HCT116 (cell line): ENCODE measurements around the gene OGA. TPM values are rescaled to one million over a fixed set of nuclear protein-coding genes. Genes with fewer than 3 reads are reported as not detected.
A peak's percentile ranks its signal among the peaks of the same experiment; 100 is the strongest.

Source experiments
- ATAC-seq: fragments of 200-7000 bp; cut with Tn5 transposase; 2 replicates; pipeline ENCODE4 v1.9.1; 2020; ENCODE audit warnings: mild to moderate bottlenecking, moderate library complexity
- BruUV-seq: library from RNA; stranded (reverse); fragments of 400-500 nt; replicated peaks from 2 replicates; lab custom pipeline; 2021; lab: Mats Ljungman, UMichigan
- CTCF ChIA-PET: fragments of 300-600 bp; sonication (Branson Sonifier 250); formaldehyde crosslinking; loops from one replicate; lab custom pipeline; 2021; ENCODE audit warnings: antibody characterized with exemption; lab: Charles Lee
- POLR2A ChIA-PET: fragments of 300-600, 350-600 bp; sonication (Branson Sonifier 250); formaldehyde crosslinking; loops from one replicate; lab custom pipeline; 2021; ENCODE audit warnings: antibody characterized with exemption; lab: Charles Lee
- RAD21 ChIA-PET, 2 experiments: fragments of 300-600 bp; sonication (Branson Sonifier 250); formaldehyde crosslinking; loops; one replicate each; lab custom pipeline; 2023; ENCODE audit warnings: low total read pairs in 2 of 2; ENCODE audit not compliant: uncharacterized antibody in 2 of 2, unreplicated experiment in 2 of 2, low non-redundant PET in 1 of 2; lab: Charles Lee
- DNase-seq: peaks from one replicate; pipeline ENCODE4 v3.0.0-alpha.2; 2010; ENCODE audit warnings: low read depth, low spot score
- H2AFZ ChIP-seq: fragments of 200-600 bp; shearing (Covaris generic), sonication (generic); 2 replicates; pipeline ENCODE4 v1.6.1; 2017; ENCODE audit warnings: low read depth, mixed run types, mixed read lengths, antibody characterized with exemption, low read length; ENCODE audit not compliant: poor library complexity, severe bottlenecking
- H3K27ac ChIP-seq: 2 replicates; pipeline ENCODE4 v1.5.1; 2012; ENCODE audit warnings: low read depth, low read length
- H3K27me3 ChIP-seq: fragments of 200-600 bp; sonication (generic); 2 replicates; pipeline ENCODE4 v1.6.1; 2016; ENCODE audit warnings: mixed run types, low read length, mixed read lengths; ENCODE audit not compliant: insufficient read depth
- H3K36me3 ChIP-seq, 2 experiments: fragments of 200-500 bp in 1 of 2; fragments of 200-600 bp in 1 of 2; sonication (Bioruptor generic) in 1 of 2; sonication (generic) in 1 of 2; 2 replicates each; pipeline versions ENCODE4 v1.5.1 to v1.6.1; 2014 to 2016; ENCODE audit warnings: low read length in 2 of 2, inconsistent platforms in 1 of 2, mixed read lengths in 1 of 2, mixed run types in 1 of 2; ENCODE audit not compliant: insufficient read depth in 2 of 2, control insufficient read depth in 1 of 2
- H3K4me1 ChIP-seq, 2 experiments: fragments of 200-600 bp in 1 of 2; sonication (generic) in 1 of 2; 2 replicates each; pipeline versions ENCODE4 v1.5.1 to v1.6.1; 2012 to 2017; ENCODE audit warnings: low read length in 2 of 2, inconsistent platforms in 1 of 2, mild to moderate bottlenecking in 1 of 2, mixed read lengths in 1 of 2, mixed run types in 1 of 2, moderate library complexity in 1 of 2; ENCODE audit not compliant: insufficient read depth in 2 of 2, control insufficient read depth in 1 of 2
- H3K4me2 ChIP-seq: fragments of 200-600 bp; sonication (generic); 2 replicates; pipeline ENCODE4 v1.6.1; 2017; ENCODE audit warnings: mixed run types, low read length, mixed read lengths
- H3K4me3 ChIP-seq, 2 experiments: fragments of 200-600 bp in 1 of 2; sonication (generic) in 1 of 2; replicated peaks in 1 of 2; 2 replicates each; pipeline ENCODE4 v1.5.1; 2011 to 2016; ENCODE audit warnings: low read length in 2 of 2, control low read depth in 1 of 2, low read depth in 1 of 2, mild to moderate bottlenecking in 1 of 2, mixed read lengths in 1 of 2, mixed run types in 1 of 2
- H3K79me2 ChIP-seq: fragments of 200-600 bp; sonication (generic); 2 replicates; pipeline ENCODE4 v1.6.1; 2017; ENCODE audit warnings: mild to moderate bottlenecking, mixed run types, low read length, moderate library complexity, mixed read lengths; ENCODE audit not compliant: insufficient read depth
- H3K9ac ChIP-seq: fragments of 200-600 bp; sonication (generic); 2 replicates; pipeline ENCODE4 v1.6.1; 2016; ENCODE audit warnings: low read length, mixed read lengths
- H3K9me2 ChIP-seq: fragments of 200-600 bp; sonication (generic), shearing (Covaris generic); 2 replicates; pipeline ENCODE4 v1.6.1; 2017; ENCODE audit warnings: mixed run types, mild to moderate bottlenecking, moderate library complexity; ENCODE audit not compliant: insufficient read depth
- H3K9me3 ChIP-seq, 2 experiments: fragments of 200-500 bp in 1 of 2; fragments of 200-600 bp in 1 of 2; sonication (Bioruptor generic) in 1 of 2; sonication (generic) in 1 of 2; 2 replicates each; pipeline ENCODE4 v1.6.1; 2014 to 2017; ENCODE audit warnings: low read length in 2 of 2, mixed read lengths in 2 of 2, inconsistent platforms in 1 of 2, low read depth in 1 of 2, mild to moderate bottlenecking in 1 of 2, mixed run types in 1 of 2, moderate library complexity in 1 of 2; ENCODE audit not compliant: control insufficient read depth in 1 of 2, insufficient read depth in 1 of 2
- H4K20me1 ChIP-seq: fragments of 200-600 bp; sonication (generic), shearing (Covaris generic); 2 replicates; pipeline ENCODE4 v1.6.1; 2017; ENCODE audit warnings: mixed run types, mild to moderate bottlenecking, moderate library complexity; ENCODE audit not compliant: insufficient read depth
- FOSL1 ChIP-seq: IDR thresholded peaks from 2 replicates; pipeline ENCODE4 v1.6.1; 2012; ENCODE audit warnings: low read depth
- POLR2A ChIP-seq: IDR thresholded peaks from 2 replicates; pipeline ENCODE4 v1.7.0; 2011; ENCODE audit warnings: borderline replicate concordance; ENCODE audit not compliant: insufficient read depth, insufficient read length; ENCODE audit errors: extremely low read depth
- POLR2AphosphoS5 ChIP-seq: IDR thresholded peaks from 2 replicates; pipeline ENCODE4 v1.6.1; 2011; ENCODE audit warnings: mild to moderate bottlenecking, low read depth, low read length, moderate library complexity
- TCF7L2 ChIP-seq: IDR thresholded peaks from 2 replicates; pipeline ENCODE4 v1.7.0; 2011; ENCODE audit warnings: borderline replicate concordance, inconsistent platforms; ENCODE audit not compliant: insufficient read depth, insufficient read length; ENCODE audit errors: extremely low read depth
- YY1 ChIP-seq: IDR thresholded peaks from 2 replicates; pipeline ENCODE4 v1.6.1; 2011; ENCODE audit warnings: low read length, low read depth, moderate library complexity, mild to moderate bottlenecking; ENCODE audit not compliant: insufficient replicate concordance; ENCODE audit errors: extremely low read depth
- ZFX ChIP-seq: fragments of 450-650 bp; IDR thresholded peaks from 2 replicates; pipeline ENCODE4 v1.6.1; 2017
- intact Hi-C: fragments of 100-400 bp; cut with micrococcal nuclease; formaldehyde crosslinking; loops from 2 replicates; pipeline ENCODE4 v1.10.0; 2022
- total RNA-seq: library from RNA; stranded (reverse); gene quantifications from one replicate; pipeline ENCODE4 v1.2.1, GENCODE V29; 2021; ENCODE audit not compliant: unreplicated experiment
- TF ChIP-seq, protein P1 (sequence below): IDR thresholded peaks from 2 replicates; pipeline ENCODE4 v1.6.1; 2011; ENCODE audit warnings: mild to moderate bottlenecking, low read length, moderate library complexity; ENCODE audit not compliant: insufficient replicate concordance; ENCODE audit errors: extremely low read depth
- TF ChIP-seq, protein P2 (sequence below), 3 experiments: fragments of 200-600 bp in 1 of 3; sonication (generic) in 1 of 3; IDR thresholded peaks in 2 of 3; conservative IDR thresholded peaks in 1 of 3; 2 replicates each; pipeline ENCODE4 v1.5.1; 2012 to 2017; ENCODE audit warnings: low read depth in 2 of 3, low read length in 2 of 3, antibody characterized with exemption in 1 of 3, borderline replicate concordance in 1 of 3, control low read depth in 1 of 3, mild to moderate bottlenecking in 1 of 3, mixed read lengths in 1 of 3, mixed run types in 1 of 3, moderate library complexity in 1 of 3; ENCODE audit not compliant: insufficient read depth in 1 of 3

Gene OGA
- total RNA-seq, 1 experiment from 2014 or later: 127 TPM

DNA sequence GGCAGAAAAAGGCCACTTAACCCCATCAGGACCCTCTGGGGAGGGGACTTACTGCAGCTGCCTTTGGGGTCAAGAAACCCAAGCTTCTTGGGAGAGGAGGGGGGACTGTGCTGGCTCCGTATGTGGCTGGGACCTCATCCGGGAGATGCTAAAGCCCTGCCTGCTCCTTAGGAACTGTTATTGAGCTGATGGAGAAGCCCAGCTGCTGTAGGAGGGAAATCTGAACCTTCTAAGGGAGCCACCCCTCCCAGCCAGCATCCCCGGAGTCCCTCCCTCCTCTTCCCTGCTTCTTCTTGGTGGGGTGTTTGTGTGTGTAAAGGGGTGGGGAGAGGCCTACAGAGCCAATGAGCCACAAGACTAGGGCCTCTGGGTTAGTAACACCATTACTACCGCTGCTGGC lies 17.1 kb upstream of the OGA start:
- no peaks in the 10 kb centered on the region for H3K27me3 ChIP-seq
- no peaks in the 10 kb centered on the region for H3K9me3 ChIP-seq
- no peak for TF ChIP-seq ZFX
- TF ChIP-seq POLR2A: no peak
- TF ChIP-seq TCF7L2: no peak
- no peak overlapping the region for H3K4me2 ChIP-seq
- no peak overlapping the region for H3K4me3 ChIP-seq
- ChIA-PET RAD21 (interaction anchor here (0.8 to 1.0 kb wide), 2 partner anchors 175 kb away, joined by 3 to 5 read pairs; no protein-coding TSS in a partner anchor), POLR2A (interaction anchor here (0.7 to 1.3 kb wide), 3 partner anchors 17 to 287 kb away, joined by 3 to 4 read pairs (median 3); partner anchors contain the start of gene OGA), CTCF (interaction anchor here (0.7 to 4.0 kb wide), 11 partner anchors 11 to 621 kb away, joined by 3 to 38 read pairs (median 4); partner anchors contain the start of gene OGA)
- H2AFZ ChIP-seq: no peak overlapping the region
- no peak overlapping the region for H3K27ac ChIP-seq
- no peaks in the 10 kb centered on the region for H3K36me3 ChIP-seq
- H3K9me2 ChIP-seq: no peaks in the 10 kb centered on the region
- ATAC-seq (no peak), DNase-seq (no peak)
- H3K79me2 ChIP-seq: no peaks in the 10 kb centered on the region
- peaks cover 21 to 56% of the 10 kb centered on the region in 2 experiments for H3K4me1 ChIP-seq
- no peak overlapping the region for H3K9ac ChIP-seq
- BruUV-seq: no TSS peak
- intact Hi-C loops: loop anchor here (5.0 kb wide), 1 partner anchor 222 kb away; the partner anchor contains the start of gene ARMH3
- no peaks in the 10 kb centered on the region for H4K20me1 ChIP-seq

DNA sequence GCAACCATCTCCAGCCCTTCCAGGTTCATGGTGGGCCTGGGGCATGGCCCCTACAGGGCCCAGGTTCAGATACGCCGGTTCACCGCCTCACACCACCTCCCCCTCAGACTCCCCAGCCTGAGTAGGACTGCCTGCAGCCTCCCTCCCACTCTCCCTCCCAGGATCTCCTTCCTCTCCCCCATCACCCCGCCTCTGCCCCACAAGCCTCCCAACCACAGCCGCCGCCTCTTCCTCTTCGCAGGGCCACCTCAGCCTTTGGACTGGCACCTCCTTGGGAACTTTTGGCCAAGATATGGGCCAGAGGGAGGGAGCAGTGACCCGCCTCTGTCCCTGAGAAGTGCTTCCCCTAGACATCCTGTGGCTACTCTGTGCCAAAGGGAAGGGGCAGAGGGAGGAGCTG lies 16.1 kb upstream of the OGA start:
- Histone ChIP-seq H4K20me1 (no peaks in the 10 kb centered on the region), H3K9ac (no peak overlapping the region), H3K27ac (no peak overlapping the region), H3K9me3 (no peaks in the 10 kb centered on the region), H3K4me1 (peaks cover 23 to 54% of the 10 kb centered on the region in 2 experiments), H3K4me3 (no peak overlapping the region), H3K36me3 (no peaks in the 10 kb centered on the region), H3K4me2 (0 out of 2 replicates have a peak overlapping the region, but pooled peaks have one; percentile 2), H3K27me3 (no peaks in the 10 kb centered on the region), H3K79me2 (no peaks in the 10 kb centered on the region), H3K9me2 (no peaks in the 10 kb centered on the region), H2AFZ (no peak overlapping the region)
- CTCF ChIA-PET: interaction anchor here (1.6 to 4.0 kb wide), 3 partner anchors 16 to 176 kb away, joined by 4 to 38 read pairs (median 19); partner anchors contain the start of gene OGA
- TF ChIP-seq FOSL1: no peak
- no peak for TF ChIP-seq POLR2AphosphoS5
- no peak for TF ChIP-seq TCF7L2
- TF ChIP-seq, protein P1, sequence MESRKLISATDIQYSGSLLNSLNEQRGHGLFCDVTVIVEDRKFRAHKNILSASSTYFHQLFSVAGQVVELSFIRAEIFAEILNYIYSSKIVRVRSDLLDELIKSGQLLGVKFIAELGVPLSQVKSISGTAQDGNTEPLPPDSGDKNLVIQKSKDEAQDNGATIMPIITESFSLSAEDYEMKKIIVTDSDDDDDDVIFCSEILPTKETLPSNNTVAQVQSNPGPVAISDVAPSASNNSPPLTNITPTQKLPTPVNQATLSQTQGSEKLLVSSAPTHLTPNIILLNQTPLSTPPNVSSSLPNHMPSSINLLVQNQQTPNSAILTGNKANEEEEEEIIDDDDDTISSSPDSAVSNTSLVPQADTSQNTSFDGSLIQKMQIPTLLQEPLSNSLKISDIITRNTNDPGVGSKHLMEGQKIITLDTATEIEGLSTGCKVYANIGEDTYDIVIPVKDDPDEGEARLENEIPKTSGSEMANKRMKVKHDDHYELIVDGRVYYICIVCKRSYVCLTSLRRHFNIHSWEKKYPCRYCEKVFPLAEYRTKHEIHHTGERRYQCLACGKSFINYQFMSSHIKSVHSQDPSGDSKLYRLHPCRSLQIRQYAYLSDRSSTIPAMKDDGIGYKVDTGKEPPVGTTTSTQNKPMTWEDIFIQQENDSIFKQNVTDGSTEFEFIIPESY: no peak
- TF ChIP-seq, protein P2, sequence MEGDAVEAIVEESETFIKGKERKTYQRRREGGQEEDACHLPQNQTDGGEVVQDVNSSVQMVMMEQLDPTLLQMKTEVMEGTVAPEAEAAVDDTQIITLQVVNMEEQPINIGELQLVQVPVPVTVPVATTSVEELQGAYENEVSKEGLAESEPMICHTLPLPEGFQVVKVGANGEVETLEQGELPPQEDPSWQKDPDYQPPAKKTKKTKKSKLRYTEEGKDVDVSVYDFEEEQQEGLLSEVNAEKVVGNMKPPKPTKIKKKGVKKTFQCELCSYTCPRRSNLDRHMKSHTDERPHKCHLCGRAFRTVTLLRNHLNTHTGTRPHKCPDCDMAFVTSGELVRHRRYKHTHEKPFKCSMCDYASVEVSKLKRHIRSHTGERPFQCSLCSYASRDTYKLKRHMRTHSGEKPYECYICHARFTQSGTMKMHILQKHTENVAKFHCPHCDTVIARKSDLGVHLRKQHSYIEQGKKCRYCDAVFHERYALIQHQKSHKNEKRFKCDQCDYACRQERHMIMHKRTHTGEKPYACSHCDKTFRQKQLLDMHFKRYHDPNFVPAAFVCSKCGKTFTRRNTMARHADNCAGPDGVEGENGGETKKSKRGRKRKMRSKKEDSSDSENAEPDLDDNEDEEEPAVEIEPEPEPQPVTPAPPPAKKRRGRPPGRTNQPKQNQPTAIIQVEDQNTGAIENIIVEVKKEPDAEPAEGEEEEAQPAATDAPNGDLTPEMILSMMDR (IDR thresholded peaks at IDR 0.05 in 2 of 3, conservative IDR thresholded peaks at IDR 0.05 in 1 of 3; ENCODE audit: borderline replicate concordance in 1 of 3, insufficient read depth in 1 of 3, low read depth in 2 of 3, low read length in 2 of 3): no peak
- no peak for TF ChIP-seq YY1
- ATAC-seq: no peak
- intact Hi-C loops: no loop called here
- RAD21 ChIA-PET: no interaction called here
- DNase-seq: no peak
- no TSS peak for BruUV-seq
- POLR2A ChIA-PET: no interaction called here
